ENCODE results near the gene PIRT.

The PIRT gene

DNA sequence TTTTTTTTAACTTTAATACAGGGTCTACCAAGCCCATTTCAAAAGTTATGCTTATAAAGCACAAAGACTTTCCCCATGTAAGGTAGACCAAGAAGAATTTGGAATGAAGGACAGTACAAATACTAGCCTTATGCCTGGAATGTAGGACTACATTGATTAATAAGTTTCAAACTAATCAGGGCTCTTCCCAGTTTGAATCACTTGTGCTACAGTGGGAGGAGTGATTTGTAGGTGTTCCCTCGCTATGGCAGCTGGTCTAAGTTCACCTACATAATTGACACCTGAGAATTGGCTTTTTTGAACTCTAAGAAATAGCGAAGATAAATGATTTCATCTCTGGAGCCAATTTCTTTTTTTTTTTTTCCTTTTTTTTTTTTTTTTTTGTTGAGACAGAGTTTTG, 52.6 kb downstream of the PIRT start:
- H3K4me3 ChIP-seq (ENCODE audit: low read depth, low read length) = no peak overlapping the region
- H3K36me3 ChIP-seq (ENCODE audit: control insufficient read depth in 2 of 2, insufficient read depth in 1 of 2, low read length in 2 of 2) = no peaks in the 10 kb centered on the region
- CTCF ChIA-PET = interaction anchor here (0.8 kb wide), 1 partner anchor 13 kb away, joined by 5 read pairs; no protein-coding TSS in a partner anchor
- POLR2A ChIA-PET = no interaction called here
- no peak overlapping the region for H3K27ac ChIP-seq (ENCODE audit: extremely low read depth, low read depth, low read length)
- H3K9me3 ChIP-seq (ENCODE audit: control insufficient read depth, insufficient read depth, low read depth, low read length) = no peaks in the 10 kb centered on the region
- no peaks in the 10 kb centered on the region for H3K4me1 ChIP-seq (ENCODE audit: control insufficient read depth, insufficient read depth, low read length)
- TF ChIP-seq ZNF138 (tag by site-specific recombination; IDR thresholded peaks at IDR 0.05; ENCODE audit: borderline replicate concordance) (no peak), ZNF571 (tag by site-specific recombination; IDR thresholded peaks at IDR 0.05) (no peak)

DNA sequence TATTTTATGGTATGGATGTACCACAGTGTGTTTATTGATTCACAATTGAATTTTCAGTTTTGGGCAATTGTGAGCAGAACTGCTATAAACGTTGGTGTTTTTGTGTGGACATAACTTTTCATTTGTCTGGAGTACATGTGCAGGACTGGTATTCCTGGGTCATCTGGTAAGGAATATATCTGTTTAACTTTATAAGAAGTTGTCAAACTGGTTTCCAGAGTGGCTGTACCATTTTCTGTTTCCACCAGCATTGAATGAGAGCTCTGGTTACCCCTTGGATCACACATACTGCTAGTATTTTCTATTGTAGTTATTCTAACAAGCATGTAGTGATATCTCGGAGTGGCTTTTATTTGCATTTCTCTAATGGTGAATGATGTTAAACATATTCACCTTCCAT, 58.3 kb downstream of the PIRT start:
- TF ChIP-seq, protein P1, sequence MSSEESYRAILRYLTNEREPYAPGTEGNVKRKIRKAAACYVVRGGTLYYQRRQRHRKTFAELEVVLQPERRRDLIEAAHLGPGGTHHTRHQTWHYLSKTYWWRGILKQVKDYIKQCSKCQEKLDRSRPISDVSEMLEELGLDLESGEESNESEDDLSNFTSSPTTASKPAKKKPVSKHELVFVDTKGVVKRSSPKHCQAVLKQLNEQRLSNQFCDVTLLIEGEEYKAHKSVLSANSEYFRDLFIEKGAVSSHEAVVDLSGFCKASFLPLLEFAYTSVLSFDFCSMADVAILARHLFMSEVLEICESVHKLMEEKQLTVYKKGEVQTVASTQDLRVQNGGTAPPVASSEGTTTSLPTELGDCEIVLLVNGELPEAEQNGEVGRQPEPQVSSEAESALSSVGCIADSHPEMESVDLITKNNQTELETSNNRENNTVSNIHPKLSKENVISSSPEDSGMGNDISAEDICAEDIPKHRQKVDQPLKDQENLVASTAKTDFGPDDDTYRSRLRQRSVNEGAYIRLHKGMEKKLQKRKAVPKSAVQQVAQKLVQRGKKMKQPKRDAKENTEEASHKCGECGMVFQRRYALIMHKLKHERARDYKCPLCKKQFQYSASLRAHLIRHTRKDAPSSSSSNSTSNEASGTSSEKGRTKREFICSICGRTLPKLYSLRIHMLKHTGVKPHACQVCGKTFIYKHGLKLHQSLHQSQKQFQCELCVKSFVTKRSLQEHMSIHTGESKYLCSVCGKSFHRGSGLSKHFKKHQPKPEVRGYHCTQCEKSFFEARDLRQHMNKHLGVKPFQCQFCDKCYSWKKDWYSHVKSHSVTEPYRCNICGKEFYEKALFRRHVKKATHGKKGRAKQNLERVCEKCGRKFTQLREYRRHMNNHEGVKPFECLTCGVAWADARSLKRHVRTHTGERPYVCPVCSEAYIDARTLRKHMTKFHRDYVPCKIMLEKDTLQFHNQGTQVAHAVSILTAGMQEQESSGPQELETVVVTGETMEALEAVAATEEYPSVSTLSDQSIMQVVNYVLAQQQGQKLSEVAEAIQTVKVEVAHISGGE (tag by site-specific recombination; conservative IDR thresholded peaks at IDR 0.05; ENCODE audit: low read depth) = no peak
- no peak for TF ChIP-seq ZNF302 (tag by site-specific recombination; IDR thresholded peaks at IDR 0.05; ENCODE audit: low read depth)
- TF ChIP-seq, protein P2, sequence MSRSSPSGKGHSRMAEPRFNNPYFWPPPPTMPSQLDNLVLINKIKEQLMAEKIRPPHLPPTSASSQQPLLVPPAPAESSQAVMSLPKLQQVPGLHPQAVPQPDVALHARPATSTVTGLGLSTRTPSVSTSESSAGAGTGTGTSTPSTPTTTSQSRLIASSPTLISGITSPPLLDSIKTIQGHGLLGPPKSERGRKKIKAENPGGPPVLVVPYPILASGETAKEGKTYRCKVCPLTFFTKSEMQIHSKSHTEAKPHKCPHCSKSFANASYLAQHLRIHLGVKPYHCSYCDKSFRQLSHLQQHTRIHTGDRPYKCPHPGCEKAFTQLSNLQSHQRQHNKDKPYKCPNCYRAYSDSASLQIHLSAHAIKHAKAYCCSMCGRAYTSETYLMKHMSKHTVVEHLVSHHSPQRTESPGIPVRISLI (tag by site-specific recombination; IDR thresholded peaks at IDR 0.05) = no peak
- TF ChIP-seq, protein P3, sequence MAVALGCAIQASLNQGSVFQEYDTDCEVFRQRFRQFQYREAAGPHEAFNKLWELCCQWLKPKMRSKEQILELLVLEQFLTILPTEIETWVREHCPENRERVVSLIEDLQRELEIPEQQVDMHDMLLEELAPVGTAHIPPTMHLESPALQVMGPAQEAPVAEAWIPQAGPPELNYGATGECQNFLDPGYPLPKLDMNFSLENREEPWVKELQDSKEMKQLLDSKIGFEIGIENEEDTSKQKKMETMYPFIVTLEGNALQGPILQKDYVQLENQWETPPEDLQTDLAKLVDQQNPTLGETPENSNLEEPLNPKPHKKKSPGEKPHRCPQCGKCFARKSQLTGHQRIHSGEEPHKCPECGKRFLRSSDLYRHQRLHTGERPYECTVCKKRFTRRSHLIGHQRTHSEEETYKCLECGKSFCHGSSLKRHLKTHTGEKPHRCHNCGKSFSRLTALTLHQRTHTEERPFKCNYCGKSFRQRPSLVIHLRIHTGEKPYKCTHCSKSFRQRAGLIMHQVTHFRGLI (tag by site-specific recombination; IDR thresholded peaks at IDR 0.05) = no peak
- TF ChIP-seq MEIS1 (CRISPR knock-in tag; IDR thresholded peaks at IDR 0.05; ENCODE audit: borderline replicate concordance) = no peak
- no peak for TF ChIP-seq ZBTB20 (tag by site-specific recombination; IDR thresholded peaks at IDR 0.05)
- TF ChIP-seq, protein P4, sequence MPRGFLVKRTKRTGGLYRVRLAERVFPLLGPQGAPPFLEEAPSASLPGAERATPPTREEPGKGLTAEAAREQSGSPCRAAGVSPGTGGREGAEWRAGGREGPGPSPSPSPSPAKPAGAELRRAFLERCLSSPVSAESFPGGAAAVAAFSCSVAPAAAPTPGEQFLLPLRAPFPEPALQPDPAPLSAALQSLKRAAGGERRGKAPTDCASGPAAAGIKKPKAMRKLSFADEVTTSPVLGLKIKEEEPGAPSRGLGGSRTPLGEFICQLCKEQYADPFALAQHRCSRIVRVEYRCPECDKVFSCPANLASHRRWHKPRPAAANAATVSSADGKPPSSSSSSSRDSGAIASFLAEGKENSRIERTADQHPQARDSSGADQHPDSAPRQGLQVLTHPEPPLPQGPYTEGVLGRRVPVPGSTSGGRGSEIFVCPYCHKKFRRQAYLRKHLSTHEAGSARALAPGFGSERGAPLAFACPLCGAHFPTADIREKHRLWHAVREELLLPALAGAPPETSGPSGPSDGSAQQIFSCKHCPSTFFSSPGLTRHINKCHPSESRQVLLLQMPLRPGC (tag by site-specific recombination; IDR thresholded peaks at IDR 0.05) = no peak
- TF ChIP-seq TCF7L2 (IDR thresholded peaks at IDR 0.05; ENCODE audit: borderline replicate concordance, low read depth, low read length) = no peak
- TF ChIP-seq YY1 (tag by site-specific recombination; IDR thresholded peaks at IDR 0.05) = no peak
- TF ChIP-seq ZNF596 (tag by site-specific recombination; IDR thresholded peaks at IDR 0.05) = no peak
- TF ChIP-seq ZNF843 (tag by site-specific recombination; IDR thresholded peaks at IDR 0.05) = no peak
- TF ChIP-seq ZNF16 (tag by site-specific recombination; IDR thresholded peaks at IDR 0.05; ENCODE audit: low read depth) = no peak
- TF ChIP-seq ZNF324 (tag by site-specific recombination; IDR thresholded peaks at IDR 0.05) = no peak
- TF ChIP-seq ZNF394 (tag by site-specific recombination; IDR thresholded peaks at IDR 0.05; ENCODE audit: borderline replicate concordance) = no peak
- no peak for TF ChIP-seq ZNF76 (tag by site-specific recombination; IDR thresholded peaks at IDR 0.05; ENCODE audit: borderline replicate concordance, low read depth)
- no peak for TF ChIP-seq ZNF423 (tag by site-specific recombination; IDR thresholded peaks at IDR 0.05)
- TF ChIP-seq ZNF785 (tag by site-specific recombination; IDR thresholded peaks at IDR 0.05) = no peak
- no peak for TF ChIP-seq ZNF792 (tag by site-specific recombination; IDR thresholded peaks at IDR 0.05)
- ChIA-PET CTCF (interaction anchor here (1.2 kb wide), 1 partner anchor 43 kb away, joined by 6 read pairs; no protein-coding TSS in a partner anchor), POLR2A (no interaction called here)
- H3K4me3 ChIP-seq (ENCODE audit: low read depth, low read length) = no peak overlapping the region
- H3K4me1 ChIP-seq (ENCODE audit: control insufficient read depth, insufficient read depth, low read length) = no peaks in the 10 kb centered on the region
- H3K27ac ChIP-seq (ENCODE audit: extremely low read depth, low read depth, low read length) = no peak overlapping the region
- H3K9me3 ChIP-seq (ENCODE audit: control insufficient read depth, insufficient read depth, low read depth, low read length) = no peaks in the 10 kb centered on the region
- H3K36me3 ChIP-seq (ENCODE audit: control insufficient read depth in 2 of 2, insufficient read depth in 1 of 2, low read length in 2 of 2) = no peaks in the 10 kb centered on the region
